ENCODE data around the gene NPRL2. TPM values are rescaled to one million over a fixed set of nuclear protein-coding genes. Genes with fewer than 3 reads are reported as not detected.

Gene NPRL2
- total RNA-seq, 1 donor from 2014 or later, result 30.4 TPM

DNA sequence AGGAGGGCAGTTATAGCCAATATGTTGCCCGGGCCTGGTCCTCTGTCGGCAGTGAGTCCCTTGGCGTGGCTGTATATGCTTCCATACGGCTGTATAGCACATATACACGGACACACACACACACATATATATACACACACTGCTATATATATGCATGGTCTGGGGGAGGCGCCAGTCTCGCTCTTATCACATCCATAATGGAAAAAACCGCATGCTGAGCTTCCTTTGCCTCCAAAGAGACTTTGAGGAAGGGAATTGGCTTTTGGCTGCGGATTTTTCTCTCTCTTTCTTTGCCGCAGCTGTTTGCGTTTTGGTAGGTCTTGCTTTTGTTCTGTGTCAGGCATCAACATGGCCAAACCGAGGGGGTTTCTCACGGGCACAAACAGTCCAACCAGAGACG lies 20.0 kb upstream of the NPRL2 start:
- Mint-ChIP-seq H3K27me3 (ENCODE audit: unreplicated experiment) (peaks cover 8% of the 10 kb centered on the region), H3K27ac (ENCODE audit: unreplicated experiment) (peak overlapping the region; percentile 33), H3K36me3 (ENCODE audit: unreplicated experiment) (no peaks in the 10 kb centered on the region), H3K4me1 (ENCODE audit: low read depth, unreplicated experiment) (peaks cover 13% of the 10 kb centered on the region), H3K9me3 (ENCODE audit: unreplicated experiment) (peaks cover 8% of the 10 kb centered on the region), H3K4me3 (ENCODE audit: unreplicated experiment) (no peak overlapping the region)
- no peak for DNase-seq
- TF ChIP-seq, protein P1, sequence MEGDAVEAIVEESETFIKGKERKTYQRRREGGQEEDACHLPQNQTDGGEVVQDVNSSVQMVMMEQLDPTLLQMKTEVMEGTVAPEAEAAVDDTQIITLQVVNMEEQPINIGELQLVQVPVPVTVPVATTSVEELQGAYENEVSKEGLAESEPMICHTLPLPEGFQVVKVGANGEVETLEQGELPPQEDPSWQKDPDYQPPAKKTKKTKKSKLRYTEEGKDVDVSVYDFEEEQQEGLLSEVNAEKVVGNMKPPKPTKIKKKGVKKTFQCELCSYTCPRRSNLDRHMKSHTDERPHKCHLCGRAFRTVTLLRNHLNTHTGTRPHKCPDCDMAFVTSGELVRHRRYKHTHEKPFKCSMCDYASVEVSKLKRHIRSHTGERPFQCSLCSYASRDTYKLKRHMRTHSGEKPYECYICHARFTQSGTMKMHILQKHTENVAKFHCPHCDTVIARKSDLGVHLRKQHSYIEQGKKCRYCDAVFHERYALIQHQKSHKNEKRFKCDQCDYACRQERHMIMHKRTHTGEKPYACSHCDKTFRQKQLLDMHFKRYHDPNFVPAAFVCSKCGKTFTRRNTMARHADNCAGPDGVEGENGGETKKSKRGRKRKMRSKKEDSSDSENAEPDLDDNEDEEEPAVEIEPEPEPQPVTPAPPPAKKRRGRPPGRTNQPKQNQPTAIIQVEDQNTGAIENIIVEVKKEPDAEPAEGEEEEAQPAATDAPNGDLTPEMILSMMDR (IDR thresholded peaks at IDR 0.05; ENCODE audit: partially characterized antibody, unreplicated experiment), result no peak

GRCh38 chr3:50369012-50369670 lies 18.6 kb upstream of the NPRL2 start:
- no peak overlapping the region for H3K4me3 Mint-ChIP-seq (ENCODE audit: unreplicated experiment)
- H3K27ac Mint-ChIP-seq (ENCODE audit: unreplicated experiment), result no peak overlapping the region

GRCh38 chr3:50365842-50366220 lies 15.3 kb upstream of the NPRL2 start:
- TF ChIP-seq, protein P1 (IDR thresholded peaks at IDR 0.05; ENCODE audit: partially characterized antibody, unreplicated experiment), result no peak
- no peak for DNase-seq
- H3K36me3 Mint-ChIP-seq (ENCODE audit: unreplicated experiment), result no peaks in the 10 kb centered on the region

More at GRCh38 chr3:50369012-50369670, 18.6 kb upstream of the NPRL2 start:
- Mint-ChIP-seq H3K9me3 (ENCODE audit: unreplicated experiment) (peaks cover 8% of the 10 kb centered on the region), H3K27me3 (ENCODE audit: unreplicated experiment) (peaks cover 8% of the 10 kb centered on the region), H3K4me1 (ENCODE audit: low read depth, unreplicated experiment) (peaks cover 13% of the 10 kb centered on the region), H3K36me3 (ENCODE audit: unreplicated experiment) (no peaks in the 10 kb centered on the region)
- DNase-seq, result no peak
- TF ChIP-seq, protein P1 (IDR thresholded peaks at IDR 0.05; ENCODE audit: partially characterized antibody, unreplicated experiment), result no peak

GRCh38 chr3:50365080-50365841 lies 14.7 kb upstream of the NPRL2 start:
- peak; percentile 87 for DNase-seq
- peak overlapping the region; percentile 78 for H3K4me3 Mint-ChIP-seq (ENCODE audit: unreplicated experiment)
- peaks cover 8% of the 10 kb centered on the region for H3K27me3 Mint-ChIP-seq (ENCODE audit: unreplicated experiment)
- H3K9me3 Mint-ChIP-seq (ENCODE audit: unreplicated experiment), result peaks cover 9% of the 10 kb centered on the region
- no peaks in the 10 kb centered on the region for H3K36me3 Mint-ChIP-seq (ENCODE audit: unreplicated experiment)
- TF ChIP-seq, protein P1 (IDR thresholded peaks at IDR 0.05; ENCODE audit: partially characterized antibody, unreplicated experiment), result no peak
- H3K27ac Mint-ChIP-seq (ENCODE audit: unreplicated experiment), result no peak overlapping the region
- H3K4me1 Mint-ChIP-seq (ENCODE audit: low read depth, unreplicated experiment), result peaks cover 10% of the 10 kb centered on the region

More at GRCh38 chr3:50365842-50366220, 15.3 kb upstream of the NPRL2 start:
- H3K27ac Mint-ChIP-seq (ENCODE audit: unreplicated experiment), result no peak overlapping the region
- H3K4me1 Mint-ChIP-seq (ENCODE audit: low read depth, unreplicated experiment), result peaks cover 12% of the 10 kb centered on the region
- peak overlapping the region; percentile 73 for H3K4me3 Mint-ChIP-seq (ENCODE audit: unreplicated experiment)
- peaks cover 9% of the 10 kb centered on the region for H3K27me3 Mint-ChIP-seq (ENCODE audit: unreplicated experiment)
- H3K9me3 Mint-ChIP-seq (ENCODE audit: unreplicated experiment), result peaks cover 9% of the 10 kb centered on the region
